ENCODE measurements around the gene TRMT112.

TRMT112 gene

DNA sequence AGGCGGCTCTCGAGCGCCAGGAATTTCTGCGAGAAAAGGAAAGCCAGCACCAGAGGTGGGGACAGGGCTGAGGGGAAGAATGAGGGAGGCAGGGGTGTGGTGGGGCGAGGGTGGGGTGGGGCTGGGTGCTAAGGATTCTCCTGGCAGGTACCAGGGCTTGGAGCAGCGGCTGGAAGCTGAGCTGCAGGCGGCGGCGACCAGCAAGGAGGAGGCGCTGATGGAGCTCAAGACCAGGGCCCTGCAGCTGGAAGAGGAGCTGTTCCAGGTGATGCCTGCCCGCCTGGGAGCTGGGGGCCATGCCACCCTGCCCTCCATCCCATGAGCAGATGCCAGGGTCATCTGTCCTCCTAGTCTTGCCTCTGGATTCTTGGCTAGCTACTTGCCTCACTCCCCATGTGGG lies 32.0 kb upstream of the TRMT112 start:
- DNase-seq (ENCODE audit: low read depth in 2 of 2) = no peak
- H3K4me3 ChIP-seq (replicated peaks in 1 of 2; ENCODE audit: low read depth in 2 of 2, low read length in 2 of 2) = no peak overlapping the region
- TF ChIP-seq, protein P1, sequence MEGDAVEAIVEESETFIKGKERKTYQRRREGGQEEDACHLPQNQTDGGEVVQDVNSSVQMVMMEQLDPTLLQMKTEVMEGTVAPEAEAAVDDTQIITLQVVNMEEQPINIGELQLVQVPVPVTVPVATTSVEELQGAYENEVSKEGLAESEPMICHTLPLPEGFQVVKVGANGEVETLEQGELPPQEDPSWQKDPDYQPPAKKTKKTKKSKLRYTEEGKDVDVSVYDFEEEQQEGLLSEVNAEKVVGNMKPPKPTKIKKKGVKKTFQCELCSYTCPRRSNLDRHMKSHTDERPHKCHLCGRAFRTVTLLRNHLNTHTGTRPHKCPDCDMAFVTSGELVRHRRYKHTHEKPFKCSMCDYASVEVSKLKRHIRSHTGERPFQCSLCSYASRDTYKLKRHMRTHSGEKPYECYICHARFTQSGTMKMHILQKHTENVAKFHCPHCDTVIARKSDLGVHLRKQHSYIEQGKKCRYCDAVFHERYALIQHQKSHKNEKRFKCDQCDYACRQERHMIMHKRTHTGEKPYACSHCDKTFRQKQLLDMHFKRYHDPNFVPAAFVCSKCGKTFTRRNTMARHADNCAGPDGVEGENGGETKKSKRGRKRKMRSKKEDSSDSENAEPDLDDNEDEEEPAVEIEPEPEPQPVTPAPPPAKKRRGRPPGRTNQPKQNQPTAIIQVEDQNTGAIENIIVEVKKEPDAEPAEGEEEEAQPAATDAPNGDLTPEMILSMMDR (IDR thresholded peaks at IDR 0.05; ENCODE audit: low read depth, low read length) = no peak

DNA sequence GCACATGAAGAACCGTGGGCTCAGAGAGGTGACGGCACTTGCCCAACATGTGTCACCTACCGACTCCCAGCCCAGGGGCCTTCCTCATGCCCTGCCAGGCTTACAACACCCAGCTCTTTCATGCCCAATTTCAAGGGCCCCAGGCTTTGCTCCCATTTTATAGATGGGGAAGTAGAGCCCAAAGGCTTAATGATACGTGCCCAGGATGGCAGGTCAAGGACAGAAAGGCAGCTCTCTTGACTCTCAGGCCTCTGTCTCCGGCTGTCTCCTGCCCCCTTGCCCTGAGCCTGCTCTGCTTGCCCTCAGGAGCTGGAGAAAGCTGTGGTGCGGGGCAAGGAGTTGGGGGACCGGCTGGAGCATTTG lies 31.6 kb upstream of the TRMT112 start:
- DNase-seq (ENCODE audit: low read depth in 2 of 2) = no peak
- no peak overlapping the region for H3K4me3 ChIP-seq (replicated peaks in 1 of 2; ENCODE audit: low read depth in 2 of 2, low read length in 2 of 2)
- TF ChIP-seq, protein P1 (IDR thresholded peaks at IDR 0.05; ENCODE audit: low read depth, low read length) = no peak

DNA sequence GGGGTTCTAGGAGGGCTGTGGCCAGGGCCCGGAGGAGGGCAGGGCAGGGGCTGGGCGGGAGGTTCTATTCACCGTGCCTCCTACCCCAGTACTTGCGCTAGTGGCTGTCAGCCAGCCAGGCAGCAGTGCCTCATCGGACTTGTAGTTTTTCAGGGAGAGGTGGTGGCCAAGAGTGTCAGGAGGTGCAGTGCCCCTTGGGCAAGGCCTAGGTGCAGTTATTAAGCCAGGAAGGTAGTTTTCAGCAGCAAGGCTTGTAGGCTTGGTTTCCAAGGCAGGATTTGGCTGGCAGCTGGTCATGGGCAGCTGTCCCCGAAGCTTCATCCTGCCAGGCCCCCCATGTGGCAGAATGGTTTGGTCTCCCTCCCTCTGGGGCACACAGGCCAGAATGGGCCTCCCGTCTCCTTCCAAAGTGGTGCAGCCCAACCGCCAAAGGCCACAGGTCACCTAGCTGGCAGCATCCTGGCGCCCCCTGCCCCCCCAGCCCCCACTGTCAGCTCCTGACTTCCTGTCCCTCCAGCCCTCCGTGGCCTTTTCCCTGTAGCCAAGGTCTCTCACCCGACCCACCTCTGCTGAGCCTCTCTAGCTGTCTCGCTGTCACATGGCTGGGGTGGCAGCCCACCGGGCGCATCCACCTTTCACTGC lies 31.1 kb upstream of the TRMT112 start:
- no peak for DNase-seq (ENCODE audit: low read depth in 2 of 2)
- no peak overlapping the region for H3K4me3 ChIP-seq (replicated peaks in 1 of 2; ENCODE audit: low read depth in 2 of 2, low read length in 2 of 2)
- TF ChIP-seq, protein P1 (IDR thresholded peaks at IDR 0.05; ENCODE audit: low read depth, low read length) = no peak

DNA sequence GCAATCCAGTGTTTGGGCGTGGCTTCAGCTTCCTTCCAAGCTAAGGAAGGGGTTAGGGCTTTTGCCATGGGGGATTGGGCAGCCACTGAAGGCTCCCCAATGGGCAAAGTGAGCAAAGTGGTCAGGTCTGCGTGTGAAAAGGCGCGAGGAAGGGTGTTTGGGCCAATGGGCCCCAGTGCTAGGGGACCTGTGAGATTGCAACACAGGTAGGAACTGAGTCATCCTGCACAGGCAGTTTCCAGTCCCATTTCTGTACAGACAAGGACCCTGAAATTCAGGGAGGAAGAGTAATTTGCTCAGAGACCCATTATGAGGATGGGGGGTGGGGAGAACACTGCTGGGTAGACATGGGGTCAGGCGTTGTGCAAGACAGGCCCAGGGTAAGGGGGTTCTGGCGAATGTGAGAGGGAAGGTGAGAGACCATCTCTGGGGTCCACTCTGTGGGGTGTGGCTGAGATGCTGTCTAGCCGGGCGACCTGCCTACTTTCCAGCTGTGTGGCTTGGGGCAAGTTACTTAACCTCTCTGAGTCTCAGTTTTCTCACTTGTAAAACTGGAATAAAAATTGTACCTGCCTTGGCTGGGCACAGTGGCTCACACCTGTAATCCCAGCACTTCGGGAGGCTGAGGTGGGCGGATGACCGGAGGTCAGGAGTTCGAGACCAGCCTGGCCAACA lies 30.0 kb upstream of the TRMT112 start:
- TF ChIP-seq, protein P1 (IDR thresholded peaks at IDR 0.05; ENCODE audit: low read depth, low read length) = no peak
- H3K4me3 ChIP-seq (replicated peaks in 1 of 2; ENCODE audit: low read depth in 2 of 2, low read length in 2 of 2) = no peak overlapping the region
- DNase-seq (ENCODE audit: low read depth in 2 of 2) = peak in 1 of 2 donors; percentile 31

DNA sequence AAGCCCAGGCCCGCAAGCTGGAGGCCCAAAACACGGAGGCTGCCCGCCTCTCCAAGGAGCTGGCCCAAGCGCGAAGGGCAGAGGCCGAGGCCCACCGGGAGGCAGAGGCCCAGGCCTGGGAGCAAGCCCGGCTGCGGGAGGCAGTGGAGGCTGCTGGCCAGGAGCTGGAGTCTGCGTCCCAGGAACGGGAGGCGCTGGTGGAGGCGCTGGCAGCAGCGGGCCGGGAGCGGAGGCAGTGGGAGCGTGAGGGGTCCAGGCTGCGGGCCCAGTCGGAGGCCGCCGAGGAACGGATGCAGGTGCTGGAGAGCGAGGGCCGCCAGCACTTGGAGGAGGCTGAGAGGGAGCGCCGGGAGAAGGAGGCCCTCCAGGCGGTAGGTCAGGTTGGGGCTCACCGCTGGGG lies 27.4 kb upstream of the TRMT112 start:
- H3K4me3 ChIP-seq (replicated peaks in 1 of 2; ENCODE audit: low read depth in 2 of 2, low read length in 2 of 2) = no peak overlapping the region
- DNase-seq (ENCODE audit: low read depth in 2 of 2) = no peak
- TF ChIP-seq, protein P1 (IDR thresholded peaks at IDR 0.05; ENCODE audit: low read depth, low read length) = no peak

DNA sequence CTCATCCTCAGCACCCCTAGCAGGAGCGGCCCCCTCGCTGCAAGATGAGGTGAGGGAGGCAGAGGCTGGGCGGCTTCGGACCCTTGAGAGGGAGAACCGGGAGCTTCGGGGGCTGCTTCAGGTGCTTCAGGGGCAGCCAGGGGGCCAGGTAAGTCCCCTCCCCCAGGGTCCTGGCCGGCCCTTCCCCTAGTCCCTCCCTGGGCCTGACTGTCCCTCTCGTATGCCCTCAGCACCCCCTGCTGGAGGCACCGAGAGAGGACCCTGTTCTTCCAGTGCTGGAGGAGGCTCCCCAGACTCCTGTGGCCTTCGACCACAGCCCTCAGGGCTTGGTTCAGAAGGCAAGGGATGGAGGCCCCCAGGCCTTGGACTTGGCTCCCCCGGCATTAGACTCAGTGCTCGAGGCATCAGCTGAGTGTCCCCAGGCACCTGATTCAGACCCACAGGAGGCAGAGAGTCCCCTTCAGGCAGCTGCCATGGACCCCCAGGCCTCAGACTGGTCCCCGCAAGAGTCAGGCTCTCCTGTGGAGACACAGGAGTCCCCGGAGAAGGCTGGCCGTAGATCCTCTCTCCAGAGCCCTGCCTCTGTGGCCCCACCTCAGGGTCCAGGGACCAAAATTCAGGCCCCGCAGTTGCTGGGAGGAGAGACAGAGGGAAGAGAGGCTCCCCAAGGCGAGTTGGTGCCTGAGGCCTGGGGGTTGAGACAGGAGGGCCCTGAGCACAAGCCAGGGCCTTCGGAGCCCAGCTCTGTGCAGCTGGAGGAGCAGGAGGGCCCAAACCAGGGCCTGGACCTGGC lies 26.6 kb upstream of the TRMT112 start:
- DNase-seq (ENCODE audit: low read depth in 2 of 2) = peak in 1 of 2 donors; percentile 18
- no peak overlapping the region for H3K4me3 ChIP-seq (replicated peaks in 1 of 2; ENCODE audit: low read depth in 2 of 2, low read length in 2 of 2)
- TF ChIP-seq, protein P1 (IDR thresholded peaks at IDR 0.05; ENCODE audit: low read depth, low read length) = peak; percentile 40
